ENCODE measurements around the gene SOX30. TPM values are rescaled to one million over a fixed set of nuclear protein-coding genes. Genes with fewer than 3 reads are reported as not detected.
"Not testable (repeated sequence)": the region's sequence is repeated elsewhere in the genome, so short reads cannot be mapped to it uniquely, and the experiment has no call there.

The SOX30 gene
- under 1 TPM; 0.15 to 0.63 (median 0.31) TPM for polyA plus RNA-seq (ENCODE audit: insufficient read length in 10 of 10)
- long read RNA-seq, donor 1, result 0 reads
- long read RNA-seq, donor 2, result 0 reads
- long read RNA-seq, donor 3, result 0 reads
- long read RNA-seq, donor 4, result 0 reads
- long read RNA-seq, donor 5, result 0 reads
- long read RNA-seq, donor 6, result 0 reads
- long read RNA-seq, donor 7, result 0 reads
- long read RNA-seq, donor 8, result 0 reads
- long read RNA-seq, donor 9, result 0 reads

GRCh38 chr5:157652377-157652692 is at the start of gene SOX30:
Gene SOX30, minus strand, starts transcription at chr5:157652438. Its CDS starts 360 bp downstream, at chr5:157652078.
- DNase-seq, result no peak

- DNase-seq, result not testable (repeated sequence)
Measured at GRCh38 chr5:157698674-157699073, 46.4 kb upstream of the SOX30 start.

- not testable (repeated sequence) for DNase-seq
Measured at GRCh38 chr5:157696154-157696553, 43.9 kb upstream of the SOX30 start.

GRCh38 chr5:157693816-157694215 is 41.6 kb upstream of the SOX30 start:
- not testable (repeated sequence) for DNase-seq

- no peak for DNase-seq
Measured at GRCh38 chr5:157690690-157691433, 38.6 kb upstream of the SOX30 start.

GRCh38 chr5:157689942-157690689 is 37.9 kb upstream of the SOX30 start:
- peak in 1 of 3 donors; percentile 21 for DNase-seq

- DNase-seq, result no peak
Measured at GRCh38 chr5:157687198-157687554, 34.9 kb upstream of the SOX30 start.

GRCh38 chr5:157686276-157687197 is 34.3 kb upstream of the SOX30 start:
- DNase-seq, result not testable (repeated sequence)

- DNase-seq, result peak in 1 of 3 donors; percentile 14
Measured at GRCh38 chr5:157682257-157682656, 30.0 kb upstream of the SOX30 start.

- no peak for DNase-seq
Measured at GRCh38 chr5:157681048-157681447, 28.8 kb upstream of the SOX30 start.

GRCh38 chr5:157680239-157680638 is 28.0 kb upstream of the SOX30 start:
- no peak for DNase-seq

GRCh38 chr5:157679801-157680200 is 27.6 kb upstream of the SOX30 start:
- no peak for DNase-seq

- DNase-seq, result no peak
Measured at GRCh38 chr5:157677931-157678330, 25.7 kb upstream of the SOX30 start.

- DNase-seq, result not testable (repeated sequence)
Measured at GRCh38 chr5:157674351-157674750, 22.1 kb upstream of the SOX30 start.

GRCh38 chr5:157672976-157673375 is 20.7 kb upstream of the SOX30 start:
- no peak for DNase-seq

- DNase-seq, result no peak
Measured at GRCh38 chr5:157671592-157672330, 19.5 kb upstream of the SOX30 start.

- peak in 2 of 3 donors; percentile 55 to 86 for DNase-seq
Measured at GRCh38 chr5:157670662-157671591, 18.7 kb upstream of the SOX30 start, which contains the start of gene C5orf52. Gene C5orf52, plus strand, starts transcription at chr5:157671533. Its CDS starts 82 bp downstream, at chr5:157671615.

GRCh38 chr5:157669701-157670097 is 17.5 kb upstream of the SOX30 start:
- no peak for DNase-seq

- no peak for DNase-seq
Measured at GRCh38 chr5:157668356-157668755, 16.1 kb upstream of the SOX30 start.
